ENCODE measurements around the gene CDC42EP3.

Gene CDC42EP3

DNA sequence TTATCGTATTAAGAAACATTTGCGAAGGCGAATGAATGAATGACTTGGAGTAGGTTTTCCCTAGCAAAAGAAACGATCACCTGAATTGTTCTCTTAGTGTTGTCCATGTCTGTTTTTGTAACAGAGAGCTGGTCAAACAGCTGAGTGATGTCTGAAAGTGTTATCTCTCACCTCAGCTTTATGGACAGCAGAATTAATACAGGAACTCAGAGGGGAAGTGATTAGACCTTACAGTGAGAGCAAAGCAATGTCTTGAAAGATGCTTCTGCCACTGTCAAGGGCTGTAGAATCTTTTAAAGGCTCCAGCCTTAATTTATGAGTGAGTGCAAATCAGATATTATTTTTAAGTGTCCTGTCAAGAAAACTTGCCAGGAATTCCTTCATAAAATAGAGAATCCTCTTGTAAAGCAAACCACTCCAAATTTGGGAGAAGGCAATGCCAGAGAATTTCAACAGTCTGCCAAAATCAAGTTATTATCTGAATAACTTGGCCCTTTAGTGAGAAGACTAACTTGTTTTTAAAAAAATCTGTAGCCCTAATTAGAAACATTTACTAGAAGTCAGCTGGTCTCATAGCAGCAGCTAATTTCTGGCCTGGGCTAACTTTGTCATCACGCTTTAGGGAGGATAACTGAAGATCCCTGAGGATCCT lies 60.7 kb downstream of the CDC42EP3 start:
- H3K9ac ChIP-seq = no peak overlapping the region
- no peak for TF ChIP-seq Cebpa-rat (IDR thresholded peaks at IDR 0.05)

DNA sequence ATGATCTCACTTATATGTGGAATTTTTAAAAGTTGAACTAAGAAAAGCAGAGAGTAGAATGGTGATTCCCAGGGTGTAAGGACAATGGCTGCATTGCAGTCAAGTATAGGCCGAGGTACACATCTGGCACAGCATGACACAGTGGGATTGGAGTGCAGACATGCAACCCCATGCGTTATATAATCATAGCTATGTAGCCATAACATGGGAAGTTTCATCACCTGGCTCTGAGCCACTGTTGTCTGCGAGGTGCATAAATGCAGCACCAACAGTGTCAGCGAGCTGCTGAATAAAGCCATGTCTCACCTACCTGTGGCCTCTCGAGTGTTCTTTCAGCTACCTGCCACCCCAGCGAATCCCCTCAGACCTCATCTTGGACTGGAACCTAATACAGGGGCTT lies 61.7 kb downstream of the CDC42EP3 start:
- no peak overlapping the region for H3K9ac ChIP-seq
- no peak for TF ChIP-seq Cebpa-rat (IDR thresholded peaks at IDR 0.05)
- no peak overlapping the region for H3K27ac ChIP-seq
- H3K4me2 ChIP-seq = no peak overlapping the region
- H4K20me1 ChIP-seq = no peaks in the 10 kb centered on the region
- no peaks in the 10 kb centered on the region for H3K36me3 ChIP-seq
- no peak overlapping the region for H3K4me3 ChIP-seq
- peaks cover 0 to 18% (median 7%) of the 10 kb centered on the region in 11 experiments; a peak in 12 of 22 replicates for H3K9me3 ChIP-seq (replicated peaks in 1 of 11)
- H3K4me1 ChIP-seq = peaks cover 0 to 21% (median 2%) of the 10 kb centered on the region in 10 experiments; a peak in 9 of 20 replicates
- H3K27me3 ChIP-seq = no peaks in the 10 kb centered on the region

More for the DNA sequence above, 60.7 kb downstream of the CDC42EP3 start:
- Histone ChIP-seq H3K27ac (no peak overlapping the region), H3K4me2 (no peak overlapping the region), H3K27me3 (no peaks in the 10 kb centered on the region), H3K4me1 (peaks cover 0 to 27% (median 7%) of the 10 kb centered on the region in 10 experiments; a peak in 15 of 20 replicates), H3K4me3 (no peak overlapping the region), H3K36me3 (no peaks in the 10 kb centered on the region), H4K20me1 (no peaks in the 10 kb centered on the region), H3K9me3 (replicated peaks in 1 of 11) (peaks cover 0 to 10% (median 5%) of the 10 kb centered on the region in 11 experiments; a peak in 9 of 22 replicates)

- Histone ChIP-seq H3K27me3 (no peaks in the 10 kb centered on the region), H3K36me3 (no peaks in the 10 kb centered on the region), H3K4me3 (no peak overlapping the region), H3K4me2 (peak overlapping the region in 6 of 11 experiments; percentile 8 to 66 (median 44); a peak in 9 of 22 replicates), H3K4me1 (peaks cover 10 to 49% (median 27%) of the 10 kb centered on the region in 10 experiments), H4K20me1 (no peaks in the 10 kb centered on the region), H3K9me3 (replicated peaks in 1 of 11) (peaks cover 0 to 20% (median 12%) of the 10 kb centered on the region in 11 experiments; a peak in 14 of 22 replicates), H3K9ac (no peak overlapping the region), H3K27ac (no peak overlapping the region)
- no peak for TF ChIP-seq Cebpa-rat (IDR thresholded peaks at IDR 0.05)
These were observed 66.7 kb downstream of the CDC42EP3 start for GRCh38 chr2:37604716-37605115.

GRCh38 chr2:37602702-37603101 lies 68.7 kb downstream of the CDC42EP3 start:
- peaks cover 10 to 57% (median 28%) of the 10 kb centered on the region in 10 experiments for H3K4me1 ChIP-seq
- H3K27me3 ChIP-seq = no peaks in the 10 kb centered on the region
- no peak for TF ChIP-seq Cebpa-rat (IDR thresholded peaks at IDR 0.05)
- no peak overlapping the region for H3K9ac ChIP-seq
- H3K27ac ChIP-seq = no peak overlapping the region
- no peak overlapping the region for H3K4me3 ChIP-seq
- peaks cover 0 to 35% (median 18%) of the 10 kb centered on the region in 11 experiments; a peak in 16 of 22 replicates for H3K9me3 ChIP-seq (replicated peaks in 1 of 11)
- H3K36me3 ChIP-seq = no peaks in the 10 kb centered on the region
- no peaks in the 10 kb centered on the region for H4K20me1 ChIP-seq
- H3K4me2 ChIP-seq = peak overlapping the region in 3 of 11 experiments; percentile 54 to 90 (median 83); a peak in 2 of 22 replicates

DNA sequence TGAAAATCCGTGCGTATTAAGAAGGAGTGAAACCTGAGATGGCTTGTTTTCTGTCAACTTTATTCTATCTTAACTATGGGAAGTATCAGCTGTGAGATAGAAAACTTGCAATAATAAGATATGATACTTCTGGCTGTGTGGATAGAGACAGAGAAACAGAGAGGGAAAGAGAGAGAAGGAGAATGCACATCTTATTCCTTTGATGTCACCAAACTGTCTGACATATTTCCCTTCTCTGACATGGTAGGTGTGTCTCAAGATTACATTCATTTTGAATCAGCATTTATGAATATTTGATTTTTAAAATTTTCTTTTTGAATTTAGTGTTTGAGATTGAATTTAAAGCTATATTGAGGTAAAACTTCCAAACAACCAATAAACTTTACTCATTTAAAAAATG lies 69.4 kb downstream of the CDC42EP3 start:
- TF ChIP-seq Cebpa-rat (IDR thresholded peaks at IDR 0.05) = no peak
- Histone ChIP-seq H3K9ac (no peak overlapping the region), H3K27me3 (no peaks in the 10 kb centered on the region), H3K9me3 (replicated peaks in 1 of 11) (peaks cover 0 to 35% (median 18%) of the 10 kb centered on the region in 11 experiments; a peak in 16 of 22 replicates), H3K4me3 (no peak overlapping the region), H4K20me1 (no peaks in the 10 kb centered on the region), H3K4me2 (peak overlapping the region in 6 of 11 experiments; percentile 54 to 90 (median 74); a peak in 11 of 22 replicates), H3K27ac (peak overlapping the region in 1 of 11 experiments; percentile 67; a peak in 1 of 22 replicates), H3K36me3 (no peaks in the 10 kb centered on the region), H3K4me1 (peaks cover 10 to 57% (median 28%) of the 10 kb centered on the region in 10 experiments)

- Histone ChIP-seq H3K4me3 (no peak overlapping the region), H3K9ac (no peak overlapping the region; a peak in 1 of 22 replicates), H3K27me3 (no peaks in the 10 kb centered on the region), H3K36me3 (no peaks in the 10 kb centered on the region), H4K20me1 (no peaks in the 10 kb centered on the region), H3K4me1 (peaks cover 10 to 57% (median 28%) of the 10 kb centered on the region in 10 experiments), H3K4me2 (peak overlapping the region in 7 of 11 experiments; percentile 54 to 90 (median 73); a peak in 14 of 22 replicates), H3K9me3 (replicated peaks in 1 of 11) (peaks cover 0 to 35% (median 18%) of the 10 kb centered on the region in 11 experiments; a peak in 16 of 22 replicates), H3K27ac (peak overlapping the region in 4 of 11 experiments; percentile 45 to 71 (median 68); a peak in 7 of 22 replicates)
- TF ChIP-seq Cebpa-rat (IDR thresholded peaks at IDR 0.05) = no peak
These were observed 69.9 kb downstream of the CDC42EP3 start for GRCh38 chr2:37601569-37601968.

DNA sequence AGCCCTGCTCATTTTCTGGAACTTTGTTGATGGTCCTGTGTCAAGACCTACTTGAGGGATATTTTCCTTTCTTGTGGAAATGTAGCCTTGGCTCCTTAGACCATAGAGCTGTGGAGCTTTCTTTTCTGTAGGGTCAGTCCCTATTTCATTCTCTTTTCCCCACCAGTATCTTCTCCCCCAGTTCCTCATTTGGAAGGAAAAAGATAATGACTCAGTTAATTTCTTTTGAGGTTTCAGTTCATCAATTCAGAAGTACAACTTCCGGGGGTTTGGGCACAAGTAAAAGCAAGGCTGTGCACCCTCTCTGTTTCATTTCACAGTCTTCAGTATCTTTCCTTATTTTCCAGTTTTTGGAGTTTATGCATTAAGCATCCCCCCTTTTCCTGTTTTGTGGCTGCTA lies 70.7 kb downstream of the CDC42EP3 start:
- Histone ChIP-seq H3K27me3 (no peaks in the 10 kb centered on the region), H3K4me3 (peak overlapping the region in 3 of 10 experiments; percentile 5 to 42 (median 23); a peak in 3 of 20 replicates), H3K4me2 (peak overlapping the region; percentile 42 to 90 (median 64))

DNA sequence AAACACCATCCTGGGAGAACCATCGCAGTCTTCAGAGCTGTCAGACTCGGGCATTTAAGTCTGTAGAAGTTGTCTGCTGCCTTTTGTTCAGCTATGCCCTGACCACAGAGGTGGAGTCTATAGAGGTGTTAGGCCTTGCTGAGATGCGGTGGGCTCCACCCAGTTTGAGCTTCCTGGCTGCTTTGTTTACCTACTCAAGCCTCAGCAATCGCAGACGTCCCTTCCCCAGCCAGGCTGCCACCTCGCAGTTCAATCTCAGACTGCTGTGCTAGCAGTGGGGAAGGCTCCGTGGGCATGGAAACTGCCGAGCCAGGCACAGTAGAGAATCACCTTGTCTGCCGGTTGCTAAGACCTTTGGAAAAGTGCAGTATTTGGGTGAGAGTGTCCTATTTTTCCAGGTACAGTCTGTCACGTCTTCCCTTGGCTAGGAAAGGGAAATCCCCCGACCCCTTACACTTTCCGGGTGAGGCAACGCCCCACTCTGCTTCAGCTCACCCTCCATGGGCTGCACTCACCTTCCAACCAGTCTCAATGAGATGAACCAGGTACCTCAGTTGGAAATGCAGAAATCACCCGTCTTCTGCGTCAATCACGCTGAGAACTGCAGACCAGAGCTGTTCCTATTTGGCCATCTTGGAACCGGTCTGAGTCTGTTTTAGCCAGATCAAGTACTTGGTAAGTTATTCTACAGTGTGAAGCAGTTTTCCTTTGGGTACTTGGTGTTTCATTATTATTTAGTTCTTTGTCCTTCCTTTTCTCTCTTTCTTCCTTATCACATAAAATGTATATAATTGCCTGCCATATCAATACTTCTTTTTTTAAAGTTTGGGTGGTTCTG lies 71.5 kb downstream of the CDC42EP3 start:
- peaks cover 6 to 30% (median 19%) of the 10 kb centered on the region in 11 experiments for H3K9me3 ChIP-seq (replicated peaks in 1 of 11)
- H3K4me3 ChIP-seq = no peak overlapping the region
- H3K9ac ChIP-seq = no peak overlapping the region; a peak in 1 of 22 replicates

More for the DNA sequence above, 70.7 kb downstream of the CDC42EP3 start:
- Histone ChIP-seq H3K9me3 (replicated peaks in 1 of 11) (peaks cover 0 to 30% (median 11%) of the 10 kb centered on the region in 11 experiments; a peak in 15 of 22 replicates), H3K4me1 (peaks cover 10 to 54% (median 28%) of the 10 kb centered on the region in 10 experiments), H4K20me1 (no peaks in the 10 kb centered on the region), H3K27ac (peak overlapping the region in 10 of 11 experiments; percentile 21 to 71 (median 55); a peak in 18 of 22 replicates), H3K36me3 (no peaks in the 10 kb centered on the region), H3K9ac (peak overlapping the region in 4 of 11 experiments; percentile 15 to 55 (median 34); a peak in 7 of 22 replicates)
- TF ChIP-seq Cebpa-rat (IDR thresholded peaks at IDR 0.05) = no peak

More for the DNA sequence above, 71.5 kb downstream of the CDC42EP3 start:
- Histone ChIP-seq H3K4me1 (peaks cover 10 to 50% (median 27%) of the 10 kb centered on the region in 10 experiments), H3K27ac (peak overlapping the region in 10 of 11 experiments; percentile 21 to 71 (median 55); a peak in 14 of 22 replicates), H3K36me3 (no peaks in the 10 kb centered on the region), H3K4me2 (peak overlapping the region; percentile 42 to 90 (median 64); a peak in 18 of 22 replicates), H3K27me3 (no peaks in the 10 kb centered on the region), H4K20me1 (no peaks in the 10 kb centered on the region)
- no peak for TF ChIP-seq Cebpa-rat (IDR thresholded peaks at IDR 0.05)
